Activated CD4-positive, alpha-beta T cell treated with anti-CD3 and anti-CD28 coated beads, Interleukin-2, Interleukin-4, amounts not matched to agents 100 ng/mL and 50 ng/mL, durations not matched to agents 16 hours and 8 hours (primary cell): Measurements from ENCODE around the gene SLC39A11.
A peak's percentile ranks its signal among the peaks of the same experiment; 100 is the strongest.

Experiments
- DNase-seq: peaks from one replicate; pipeline ENCODE4 v3.0.0-alpha.2; 2020; ENCODE audit warnings: low spot score

SLC39A11 gene

DNA sequence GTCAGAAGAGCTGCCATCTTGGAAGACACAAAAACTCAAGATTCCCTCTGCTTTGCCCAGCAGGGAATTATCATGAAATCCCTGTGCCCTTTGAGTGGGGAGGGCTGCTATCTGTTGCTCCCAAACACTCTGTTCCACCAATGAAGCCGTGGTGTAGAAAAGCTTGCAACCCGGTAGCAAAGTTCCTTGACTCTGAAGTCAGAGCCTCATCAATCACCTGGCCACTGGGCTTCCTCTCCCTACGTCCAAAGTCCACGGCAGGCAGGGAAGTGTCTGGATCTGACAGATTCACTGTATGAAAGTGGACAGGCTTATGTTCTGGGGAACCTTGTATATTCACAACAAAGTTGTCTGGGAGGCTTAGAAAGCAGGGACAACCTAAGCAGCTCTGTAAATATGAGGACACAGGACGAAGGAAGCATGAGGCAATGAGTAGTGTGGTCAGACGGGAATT, 343.3 kb downstream of the SLC39A11 start:
- DNase-seq = no peak

DNA sequence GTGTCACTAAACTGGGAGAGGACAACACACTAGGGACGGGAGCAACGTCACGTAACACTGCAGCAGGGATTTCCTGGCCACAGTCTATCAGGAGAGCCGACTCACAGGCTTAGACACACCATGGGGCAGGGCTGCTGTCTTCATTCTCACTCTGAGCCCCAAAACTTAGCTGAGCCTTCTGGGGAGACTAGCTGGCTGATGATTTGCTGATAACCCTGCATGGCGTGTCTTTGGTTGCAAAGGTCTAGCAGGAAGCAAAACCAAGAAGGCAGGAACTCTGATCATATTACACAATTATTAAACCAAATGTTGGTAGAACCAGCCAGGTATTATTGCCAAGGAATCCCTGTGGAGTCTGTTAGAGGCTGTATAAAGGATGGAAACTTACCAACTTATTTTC, 345.0 kb downstream of the SLC39A11 start:
- no peak for DNase-seq

DNA sequence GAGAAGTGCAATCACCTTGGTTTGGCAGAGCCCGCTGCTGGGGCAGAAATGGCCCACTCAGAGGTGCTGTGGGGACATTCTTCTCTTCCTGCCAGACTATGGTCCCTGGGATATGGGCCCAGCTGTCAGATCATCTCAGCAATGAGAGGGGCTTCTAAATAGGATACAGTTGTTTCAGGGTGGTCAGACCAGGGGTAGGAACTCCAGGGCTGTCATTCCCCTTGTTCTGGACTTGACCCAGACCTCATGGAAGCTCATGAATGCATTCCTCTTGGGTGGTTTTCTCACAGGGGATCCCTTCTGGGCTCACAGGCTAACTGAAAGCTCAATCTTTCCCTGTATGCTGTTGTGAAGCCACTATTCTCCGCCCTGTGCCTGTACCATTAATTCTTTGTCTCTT, 347.2 kb downstream of the SLC39A11 start:
- DNase-seq = no peak

DNA sequence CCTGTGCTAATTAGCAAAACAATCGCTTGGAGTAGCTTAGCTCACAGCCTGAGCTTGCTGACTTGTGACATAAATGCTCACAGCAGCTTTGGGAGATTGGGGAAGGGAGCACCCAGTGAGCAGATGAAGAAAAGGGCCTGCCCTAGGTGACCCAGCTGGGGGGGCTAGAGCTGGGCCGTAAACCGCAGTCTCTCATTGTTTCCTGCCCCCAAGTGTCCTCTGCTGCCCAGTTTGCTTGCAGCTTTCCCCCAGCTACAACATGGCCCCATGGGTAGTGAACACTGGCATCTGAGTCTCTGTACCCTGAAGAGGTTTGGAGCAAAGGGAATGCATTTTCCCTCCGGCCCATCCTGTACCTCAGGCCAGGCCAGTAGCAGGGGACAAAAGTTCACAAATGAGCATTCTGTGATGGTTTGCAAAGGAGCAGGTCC, 349.4 kb downstream of the SLC39A11 start:
- DNase-seq = no peak

DNA sequence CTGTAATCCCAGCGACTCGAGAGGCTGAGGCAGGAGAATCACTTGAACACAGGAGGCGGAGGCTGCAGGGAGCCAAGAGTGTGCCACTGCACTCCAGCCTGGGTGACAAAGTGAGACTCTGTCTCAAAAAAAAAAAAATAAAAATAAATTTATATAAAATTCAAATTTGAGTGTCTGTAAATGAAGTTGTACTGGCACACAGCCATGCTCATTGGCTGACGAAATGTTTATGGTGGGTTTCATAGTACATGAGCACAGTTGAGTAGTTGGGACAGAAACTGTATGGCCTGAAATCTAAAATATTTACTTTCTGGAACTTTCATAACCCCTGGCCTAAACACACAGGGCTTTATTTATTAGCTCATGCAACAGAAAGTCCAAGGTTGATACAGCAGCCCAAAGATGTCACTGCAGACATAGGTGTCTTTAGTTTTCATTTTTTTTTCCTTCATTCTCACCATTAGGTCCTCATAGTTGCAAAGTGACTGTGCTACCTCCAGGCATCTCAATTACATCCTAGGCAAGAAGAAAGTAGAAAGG, 355.3 kb downstream of the SLC39A11 start:
- no peak for DNase-seq

DNA sequence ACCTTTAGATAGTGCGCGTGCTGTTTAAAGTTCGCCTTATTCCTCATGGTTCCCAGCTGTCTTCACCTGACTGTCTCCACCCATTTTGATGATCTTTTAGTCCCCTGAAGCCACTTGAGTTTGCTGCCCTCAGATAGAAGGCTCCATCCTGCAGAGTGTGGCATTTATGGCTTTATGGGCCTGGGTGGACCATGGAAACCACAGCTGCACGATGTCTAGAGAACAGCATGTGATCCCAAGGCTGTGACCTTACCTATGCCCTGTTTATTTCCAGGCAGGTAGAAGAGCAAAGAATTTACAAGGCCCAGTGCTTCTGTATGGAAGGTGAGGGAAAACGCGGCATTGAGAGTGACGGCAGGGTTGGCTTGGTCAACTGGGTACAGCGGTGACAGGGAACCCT, 356.9 kb downstream of the SLC39A11 start:
- no peak for DNase-seq

DNA sequence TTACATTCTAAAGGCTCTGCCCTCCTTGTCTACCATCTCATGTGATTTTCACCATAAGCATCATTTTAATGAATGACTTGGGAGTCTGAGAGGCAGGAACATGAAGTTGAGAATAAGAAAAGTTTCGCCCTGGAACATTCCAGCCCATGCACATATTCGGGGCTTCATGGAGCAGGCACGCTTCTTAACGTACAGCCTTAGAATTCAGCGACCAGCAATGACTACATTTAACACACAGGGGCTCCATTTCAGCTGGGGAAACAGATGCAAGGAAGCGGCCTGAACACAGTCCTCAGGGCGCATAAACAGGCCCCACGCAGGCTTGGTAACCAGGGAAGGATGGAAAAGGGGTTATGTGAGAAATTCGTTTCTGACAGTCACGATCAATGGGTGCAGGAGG, 357.4 kb downstream of the SLC39A11 start:
- no peak for DNase-seq

DNA sequence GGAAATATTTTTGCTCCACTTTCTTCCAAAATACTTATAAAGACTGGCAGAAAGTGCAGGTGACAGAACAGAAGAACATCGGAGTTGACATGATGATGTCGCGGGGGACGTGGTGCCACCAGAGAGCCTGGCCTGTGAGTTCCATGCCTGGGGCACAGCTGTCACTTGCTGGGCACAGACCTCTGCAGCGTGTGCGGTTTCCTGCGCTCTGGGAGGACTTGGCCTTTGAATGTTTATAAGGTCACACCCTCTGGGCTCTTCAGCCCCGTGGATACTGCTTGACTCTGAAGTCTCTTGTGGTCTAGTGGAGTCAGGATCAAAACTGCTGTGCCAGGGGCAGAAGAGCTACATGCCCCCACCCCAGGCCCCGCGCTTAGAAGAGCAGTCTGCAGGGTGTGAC, 357.9 kb downstream of the SLC39A11 start:
- no peak for DNase-seq

DNA sequence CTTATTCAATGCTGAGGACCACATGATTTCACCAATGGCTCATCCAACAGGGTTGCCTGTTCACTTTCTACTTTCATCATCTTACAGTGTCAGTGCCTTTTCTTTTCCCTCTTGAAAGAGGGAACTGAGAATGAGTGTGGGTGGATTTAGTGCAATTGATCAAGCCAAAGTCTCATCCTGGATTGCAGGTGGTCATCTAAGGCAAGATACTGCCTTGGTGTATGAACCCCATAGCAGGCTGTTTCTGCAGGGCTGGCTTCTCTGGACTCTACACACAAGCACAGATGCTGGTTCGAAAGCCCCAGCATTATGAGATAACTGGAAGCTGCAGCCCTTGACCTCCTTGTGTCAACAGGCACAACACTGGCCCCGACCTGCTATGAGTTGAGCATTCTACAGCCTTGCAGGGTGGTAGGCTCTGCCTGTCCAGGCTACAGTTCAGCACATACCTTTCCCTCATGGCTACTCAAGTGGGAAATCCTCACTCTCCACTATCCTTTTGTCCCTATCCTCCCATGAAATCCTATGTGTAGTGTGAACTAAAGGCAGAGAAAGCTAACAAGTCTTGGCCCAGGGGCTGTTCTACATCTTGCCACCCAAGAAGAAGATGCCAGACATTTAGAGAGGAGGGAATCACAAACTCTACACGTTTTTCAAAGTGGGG, 358.7 kb downstream of the SLC39A11 start:
- DNase-seq = no peak

DNA sequence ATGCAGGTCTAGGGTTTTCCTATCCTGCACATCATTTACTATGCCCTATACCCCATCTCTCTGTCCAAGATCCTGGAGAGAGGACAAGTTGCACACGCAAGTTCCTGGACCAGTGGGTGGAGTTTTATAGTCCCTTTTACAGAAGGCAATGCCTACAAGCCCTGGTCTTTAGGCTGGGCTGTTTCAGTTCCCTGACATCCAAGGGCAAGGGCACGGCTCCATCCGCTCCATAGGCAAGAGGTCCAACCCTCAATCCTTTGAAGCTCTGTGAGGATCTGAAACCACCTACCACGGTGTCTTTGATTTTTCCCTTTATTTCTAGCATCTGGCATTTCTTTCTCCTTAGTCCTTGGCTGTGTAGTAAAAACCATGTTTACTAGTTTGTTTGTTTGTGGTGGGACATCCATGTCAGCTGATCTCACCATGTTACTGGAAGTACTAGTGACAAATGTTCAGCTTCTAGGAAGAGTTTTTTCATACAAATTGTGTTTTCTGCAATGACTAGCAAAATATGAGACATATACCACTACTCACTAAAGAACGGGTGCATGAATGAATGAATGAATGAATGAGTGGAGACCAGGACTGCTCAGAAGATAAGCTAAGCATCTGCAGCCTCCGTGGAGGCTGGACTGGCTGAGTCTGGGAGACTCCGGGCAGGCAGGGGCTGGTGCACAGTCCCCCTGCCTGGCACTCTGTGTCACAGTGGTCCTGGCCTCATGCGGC, 359.4 kb downstream of the SLC39A11 start:
- no peak for DNase-seq

DNA sequence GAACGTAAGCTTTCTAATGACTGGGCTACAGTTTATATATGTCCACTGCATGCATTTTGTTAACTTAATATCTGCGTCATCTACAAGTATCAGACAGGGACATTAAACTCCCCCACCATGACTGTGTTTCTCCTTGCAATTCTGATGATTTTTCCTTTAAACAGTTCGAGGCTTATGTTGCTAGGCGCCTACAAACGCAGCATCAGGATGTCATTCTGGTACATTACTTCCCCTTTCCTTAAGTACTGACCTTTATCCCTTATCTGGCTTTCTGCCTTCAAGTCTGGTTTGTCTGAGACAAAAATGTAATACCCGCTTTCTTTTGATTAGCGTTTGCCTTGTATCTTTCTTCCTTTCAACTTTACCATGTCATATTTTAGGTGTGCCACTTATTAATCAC, 362.4 kb downstream of the SLC39A11 start:
- no peak for DNase-seq

DNA sequence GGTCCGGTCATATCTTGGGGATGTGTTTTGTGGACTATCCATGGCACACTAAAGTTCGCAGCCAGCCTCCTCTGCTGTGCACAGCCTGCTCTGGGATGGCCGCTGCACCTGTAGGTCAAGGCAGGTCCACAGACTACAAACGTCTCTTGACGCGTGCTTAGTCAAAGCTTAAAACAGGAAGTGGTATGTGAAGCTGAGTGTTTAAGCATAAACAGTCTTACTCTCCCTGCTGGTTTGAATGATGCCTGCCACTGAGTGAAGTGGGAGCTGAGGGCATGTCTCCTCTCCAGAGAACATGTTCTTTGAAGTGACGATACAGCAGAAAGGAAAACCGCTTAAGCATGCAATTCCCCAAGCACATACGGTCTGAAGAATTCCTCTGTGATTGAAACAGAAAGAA, 365.6 kb downstream of the SLC39A11 start:
- DNase-seq = peak; percentile 75

DNA sequence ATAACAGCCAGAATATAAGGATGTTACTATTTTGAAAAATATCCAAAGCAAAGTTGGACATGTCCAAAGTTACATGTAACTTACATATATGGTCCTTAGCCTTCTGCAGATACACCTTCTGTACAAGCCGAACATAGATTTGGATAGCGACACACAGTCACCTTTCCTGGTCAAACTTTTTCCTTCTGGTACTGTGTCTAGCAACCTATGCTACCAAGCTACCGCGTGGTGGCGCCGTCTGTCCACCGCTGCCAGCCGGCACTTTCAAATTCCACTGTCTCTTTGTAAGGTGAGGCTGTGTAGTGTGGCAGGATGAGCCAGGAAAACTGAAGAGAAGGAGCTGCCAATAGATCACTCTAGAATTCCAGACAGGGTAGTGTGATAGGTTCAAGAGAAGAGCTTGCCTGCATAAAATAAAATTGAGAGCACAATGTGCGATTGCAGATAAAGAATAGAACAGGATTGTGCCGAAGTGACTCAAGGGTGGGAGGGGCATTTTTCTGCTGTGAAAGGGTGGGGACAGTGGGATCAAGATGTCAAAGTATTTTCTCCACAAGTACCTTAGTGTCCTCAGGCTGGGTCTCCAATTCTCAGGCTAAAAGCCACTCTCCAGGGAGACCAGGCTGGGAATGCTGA, 366.9 kb downstream of the SLC39A11 start:
- DNase-seq = peak; percentile 53

DNA sequence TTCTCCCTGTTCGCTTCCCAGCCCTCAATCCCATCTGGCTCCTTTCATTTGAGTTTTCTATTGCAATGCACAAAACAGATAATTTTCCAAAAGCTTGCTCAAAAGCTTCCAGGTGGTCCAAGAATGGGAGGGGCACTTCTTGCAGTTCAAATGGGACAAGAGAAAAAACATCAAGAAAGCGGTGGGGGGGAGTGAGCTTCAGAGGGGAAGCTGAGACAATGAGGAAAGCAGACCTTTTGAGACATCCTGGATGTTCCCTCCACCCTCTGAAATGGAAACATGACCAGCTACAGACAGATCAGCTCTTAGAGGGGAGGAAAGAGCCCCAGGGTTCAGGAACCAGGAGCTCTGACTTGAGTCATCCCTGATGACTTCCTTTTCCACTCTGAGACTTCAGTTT, 368.2 kb downstream of the SLC39A11 start:
- DNase-seq = no peak

DNA sequence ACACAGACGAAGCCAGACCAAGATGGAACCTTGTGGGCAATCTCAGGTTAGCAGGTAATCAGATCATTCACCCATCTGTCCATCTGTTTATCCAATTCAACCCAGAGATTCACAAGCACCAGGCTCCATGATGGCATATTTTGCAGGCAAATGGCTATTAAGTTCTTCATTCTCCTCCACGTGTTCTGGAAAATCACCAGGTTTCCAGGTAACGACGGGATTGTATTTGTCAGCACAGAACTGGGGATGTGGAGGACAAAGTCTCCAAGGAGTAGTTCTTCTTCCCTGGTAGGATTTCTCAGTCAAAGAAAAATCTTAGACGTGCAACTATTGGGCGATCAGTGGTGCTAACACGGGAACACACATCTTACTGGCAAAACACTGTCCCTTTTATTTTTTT, 368.8 kb downstream of the SLC39A11 start:
- no peak for DNase-seq

DNA sequence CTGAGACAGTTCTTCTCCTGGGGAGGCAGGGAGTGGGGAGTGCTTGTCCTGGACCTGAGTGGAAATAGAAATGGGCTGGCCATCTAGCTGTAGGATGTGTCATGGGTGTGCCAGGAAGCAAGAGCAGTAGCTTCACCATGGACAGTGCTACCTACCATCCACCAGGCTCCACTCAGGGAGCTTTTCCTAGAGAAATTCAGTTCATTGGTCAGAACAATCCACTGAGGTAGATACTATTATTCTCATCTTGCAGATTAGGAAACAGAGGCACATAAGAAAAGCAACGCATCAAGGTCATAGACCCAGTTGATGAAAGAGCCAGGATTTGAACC, 372.0 kb downstream of the SLC39A11 start:
- DNase-seq = no peak

DNA sequence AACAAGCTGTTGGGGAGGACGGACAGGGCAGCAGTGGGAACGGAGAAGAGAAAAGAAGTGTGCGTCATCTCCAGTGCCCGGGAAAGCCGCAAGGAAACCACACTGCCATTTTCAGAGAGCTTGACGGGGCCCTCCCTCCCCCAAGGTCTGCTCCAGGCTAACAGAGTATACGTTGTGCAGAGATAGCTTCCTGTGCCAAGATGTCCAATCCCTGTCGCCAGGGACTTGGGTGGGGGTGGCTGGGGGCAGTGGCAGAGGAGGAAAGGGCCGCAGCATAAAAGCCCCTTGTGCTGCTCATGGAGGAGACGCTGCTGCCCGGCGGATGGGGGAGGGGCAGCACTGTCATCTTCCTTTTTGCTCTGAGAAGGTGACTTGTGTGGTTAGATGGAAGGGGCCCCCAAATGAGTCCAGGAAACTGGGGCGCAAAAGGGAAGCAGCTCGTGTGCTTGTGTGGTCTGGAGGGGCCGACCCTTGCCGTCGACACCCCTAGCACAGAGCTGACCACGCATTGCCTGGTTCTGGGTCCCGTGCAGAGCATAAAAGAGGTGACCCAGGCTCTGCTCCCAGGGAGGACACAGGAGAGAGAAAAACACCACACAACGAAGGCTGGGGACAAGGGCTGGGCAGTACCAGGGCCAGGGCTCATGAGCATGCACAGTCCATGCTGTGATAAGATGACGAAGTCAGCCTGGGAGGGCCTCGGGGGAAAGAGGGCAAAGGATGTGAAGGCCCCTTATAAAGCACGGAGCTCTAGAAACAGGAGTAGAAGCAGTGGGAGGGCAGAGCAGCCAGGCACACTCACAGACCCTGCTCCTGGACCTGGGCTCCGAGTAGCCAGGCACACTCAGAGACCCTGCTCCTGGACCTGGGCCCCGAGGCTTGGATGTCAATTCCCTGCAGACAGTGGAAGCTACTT, 372.7 kb downstream of the SLC39A11 start:
- DNase-seq = peak; percentile 74

DNA sequence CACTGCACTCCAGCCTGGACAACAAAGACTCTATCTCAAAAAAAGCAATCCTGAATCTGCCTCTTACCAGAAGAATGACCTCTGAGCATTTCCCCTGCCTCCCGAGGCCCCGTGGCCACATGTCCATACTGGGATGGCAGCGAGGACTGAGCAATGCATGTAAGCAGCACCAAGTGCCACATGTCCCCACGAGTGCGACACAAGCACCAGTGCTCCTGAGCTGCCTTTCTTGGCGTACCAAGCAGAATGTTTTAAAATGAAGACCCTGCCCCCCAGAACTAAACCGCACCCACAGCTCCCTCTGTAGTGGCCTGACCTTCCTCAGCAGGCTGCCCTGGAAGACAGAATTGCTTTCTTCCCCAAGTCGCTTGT, 373.3 kb downstream of the SLC39A11 start:
- no peak for DNase-seq

DNA sequence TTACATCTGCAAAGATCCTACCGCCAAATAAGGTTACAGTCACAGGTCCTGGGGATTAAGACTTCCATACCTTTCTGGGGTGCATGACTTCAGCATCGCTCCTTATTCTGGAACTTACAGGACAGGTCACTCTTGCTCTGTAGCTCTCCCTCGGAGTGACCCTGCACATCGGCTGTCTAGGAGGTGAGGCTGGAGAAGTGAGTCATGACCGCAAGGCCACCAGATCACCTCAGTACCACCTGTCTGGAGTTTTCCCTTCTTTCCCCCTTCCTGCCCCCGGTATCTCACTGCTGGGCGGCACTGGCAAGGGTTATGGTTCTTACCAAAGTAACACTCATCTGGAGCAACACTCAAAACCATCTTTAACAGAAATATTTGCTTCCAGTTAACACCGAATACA, 374.8 kb downstream of the SLC39A11 start:
- DNase-seq = no peak

DNA sequence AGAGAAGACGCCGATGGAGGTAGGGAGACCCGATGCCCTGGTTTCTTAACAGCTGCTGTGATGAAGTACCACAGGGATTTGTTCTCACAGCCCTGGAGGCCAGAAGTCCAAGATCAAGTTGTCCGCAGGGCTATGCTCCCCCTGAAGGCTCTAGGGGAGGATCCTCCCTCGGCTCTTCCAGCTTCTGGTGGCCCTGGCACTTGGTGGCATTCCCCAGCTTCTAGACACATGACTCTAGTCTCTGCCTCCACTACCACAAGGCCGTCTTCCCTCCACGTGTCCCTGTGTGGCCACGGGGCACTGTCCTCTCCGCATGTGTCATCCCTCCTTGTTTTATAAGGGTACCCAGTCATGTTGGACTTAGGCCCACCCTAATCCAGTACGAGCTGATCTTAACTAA, 375.2 kb downstream of the SLC39A11 start:
- DNase-seq = no peak

DNA sequence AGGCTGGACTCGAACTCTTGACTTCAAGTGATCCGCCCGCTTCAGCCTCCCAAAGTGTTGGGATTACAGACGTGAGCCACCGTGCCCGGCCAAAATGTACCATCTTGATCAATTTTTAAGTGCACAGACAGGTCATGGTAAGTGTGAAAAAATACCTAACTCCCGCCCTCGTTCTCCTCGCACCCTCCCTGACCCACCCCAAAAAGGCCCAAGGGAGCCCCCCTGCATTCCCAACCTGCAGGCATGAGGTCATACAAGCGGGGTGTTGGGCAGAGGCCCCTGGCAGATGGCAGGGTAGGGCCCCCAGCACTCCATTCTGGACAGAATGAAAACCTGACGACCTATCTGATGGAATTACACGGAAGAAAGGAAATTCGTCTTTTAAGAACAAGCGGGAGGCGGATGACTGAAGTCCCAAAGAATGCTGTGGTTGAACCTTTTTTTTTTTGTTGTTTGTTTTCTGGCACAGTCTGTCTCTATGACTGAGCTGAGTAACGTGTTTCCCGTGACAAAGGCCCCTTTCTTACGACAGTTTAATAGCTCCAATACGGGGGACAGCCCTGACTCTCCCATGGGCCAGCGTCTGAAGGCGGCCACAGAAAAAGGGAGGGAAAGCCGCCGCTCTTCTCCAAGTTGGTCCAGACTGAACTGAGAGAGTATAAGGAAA, 376.4 kb downstream of the SLC39A11 start:
- no peak for DNase-seq
